PFSK-1 (cell line): ENCODE measurements around the gene TPCN1.

Experiments
- FOXP2 ChIP-seq: optimal IDR thresholded peaks from 2 replicates; pipeline ENCODE3; 2011; ENCODE audit warnings: borderline replicate concordance, control low read depth, inconsistent platforms; ENCODE audit not compliant: insufficient read depth; ENCODE audit errors: extremely low read length, extremely low read depth
- POLR2AphosphoS5 ChIP-seq: IDR thresholded peaks from 2 replicates; pipeline ENCODE4 v1.6.1; 2012; ENCODE audit warnings: low read depth, mild to moderate bottlenecking, control low read depth, low read length, moderate library complexity
- REST ChIP-seq, 2 experiments: IDR thresholded peaks; 2 replicates each; pipeline versions ENCODE4 v1.6.1 to v1.8.0; 2011 to 2012; ENCODE audit warnings: low read depth in 2 of 2, low read length in 2 of 2, control low read depth in 1 of 2, inconsistent platforms in 1 of 2, mild to moderate bottlenecking in 1 of 2, moderate library complexity in 1 of 2; ENCODE audit not compliant: insufficient read depth in 1 of 2
- SIN3A ChIP-seq: IDR thresholded peaks from 2 replicates; pipeline ENCODE4 v1.6.1; 2012; ENCODE audit warnings: mild to moderate bottlenecking, low read length, moderate library complexity, borderline replicate concordance; ENCODE audit not compliant: insufficient read depth
- TAF1 ChIP-seq: IDR thresholded peaks from 2 replicates; pipeline ENCODE4 v1.6.1; 2012; ENCODE audit warnings: low read length, control low read depth, borderline replicate concordance; ENCODE audit not compliant: insufficient read depth

Gene TPCN1

DNA sequence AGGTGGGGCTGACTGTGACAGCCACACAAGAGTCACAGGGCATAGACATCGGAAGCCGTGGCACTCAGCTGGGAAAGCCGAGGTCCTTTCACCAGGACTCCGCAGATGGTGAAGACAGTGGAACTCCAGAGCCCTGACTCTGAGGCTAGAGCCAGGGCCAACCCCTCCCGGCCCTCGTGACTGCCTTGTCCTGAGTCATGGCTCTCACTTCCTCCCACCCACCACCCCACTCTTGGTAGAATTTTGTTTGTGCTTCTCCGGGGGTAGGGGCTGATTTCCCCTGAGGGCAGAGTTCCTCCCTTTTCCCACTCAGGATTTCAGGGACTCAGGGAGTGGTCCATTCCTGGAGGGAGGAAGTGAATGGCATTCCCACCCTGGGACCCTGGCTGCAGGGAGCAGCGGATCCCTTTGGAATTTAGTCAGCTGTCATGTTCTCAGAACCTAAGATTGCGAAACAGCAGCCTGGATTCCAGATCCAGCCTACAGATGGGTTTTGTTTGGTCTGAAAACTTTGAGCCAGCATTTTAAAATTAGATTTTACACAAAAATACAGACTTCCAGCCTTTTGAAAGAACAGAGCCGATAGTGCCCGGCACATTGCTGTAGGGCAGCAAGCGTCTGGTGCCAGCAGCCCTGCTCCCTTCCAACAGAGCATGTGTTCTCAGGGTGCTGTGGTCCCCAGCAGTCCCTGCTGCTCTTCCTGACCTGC is 50.7 kb downstream of the TPCN1 start:
- TF ChIP-seq SIN3A: no peak
- no peak for TF ChIP-seq FOXP2
- no peak for TF ChIP-seq TAF1
- no peak for TF ChIP-seq REST (IDR thresholded peaks at IDR 0.05; ENCODE audit: insufficient read depth in 1 of 2, low read depth in 2 of 2, low read length in 2 of 2)
- TF ChIP-seq POLR2AphosphoS5: no peak

GRCh38 chr12:113273053-113273725 is 51.9 kb downstream of the TPCN1 start:
- no peak for TF ChIP-seq POLR2AphosphoS5
- TF ChIP-seq SIN3A: no peak
- TF ChIP-seq REST (IDR thresholded peaks at IDR 0.05; ENCODE audit: insufficient read depth in 1 of 2, low read depth in 2 of 2, low read length in 2 of 2): peak; percentile 72 to 88

DNA sequence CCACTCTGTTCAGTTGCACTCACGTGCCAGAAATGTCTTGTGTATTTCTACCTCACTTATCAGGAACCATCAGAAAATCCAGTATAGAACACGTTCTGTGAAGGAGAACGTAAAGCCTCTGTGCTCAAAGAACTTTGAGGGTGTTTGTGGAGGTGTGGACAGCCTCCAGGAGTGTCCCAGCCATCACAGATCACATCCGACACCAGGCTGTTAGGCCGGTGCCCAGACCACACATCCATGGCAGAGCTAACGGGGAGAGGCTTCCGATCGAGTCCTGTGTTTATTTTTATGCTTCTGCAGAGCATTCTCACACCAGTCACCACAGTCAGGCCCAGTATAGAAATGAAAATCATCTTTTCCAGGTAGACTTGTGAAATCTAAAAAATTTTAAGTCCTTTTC is 53.6 kb downstream of the TPCN1 start:
- TF ChIP-seq FOXP2 (no peak), POLR2AphosphoS5 (no peak), REST (IDR thresholded peaks at IDR 0.05; ENCODE audit: insufficient read depth in 1 of 2, low read depth in 2 of 2, low read length in 2 of 2) (no peak), SIN3A (no peak), TAF1 (no peak)

GRCh38 chr12:113276306-113276705 is 55.0 kb downstream of the TPCN1 start:
- TF ChIP-seq SIN3A (no peak), REST (IDR thresholded peaks at IDR 0.05; ENCODE audit: insufficient read depth in 1 of 2, low read depth in 2 of 2, low read length in 2 of 2) (no peak), TAF1 (no peak), FOXP2 (no peak), POLR2AphosphoS5 (no peak)
